IMR-90 (cell line): ENCODE measurements around the gene HLA-DOB. TPM values are rescaled to one million over a fixed set of nuclear protein-coding genes. Genes with fewer than 3 reads are reported as not detected.

Experiments used
- ATAC-seq: fragments of 200-7000 bp; cut with Tn5 transposase; 2 replicates; pipeline ENCODE4 v1.9.1; 2020; ENCODE audit warnings: low read depth, mild to moderate bottlenecking, moderate library complexity
- BruUV-seq: library from RNA; stranded (reverse); fragments of 400-500 nt; replicated peaks from 2 replicates; lab custom pipeline; 2021; lab: Mats Ljungman, UMichigan
- CTCF ChIA-PET: fragments of 300-600 bp; formaldehyde crosslinking; extraction: SDS; loops from one replicate; lab custom pipeline; 2021; ENCODE audit warnings: antibody characterized with exemption; lab: Yijun Ruan, JAX
- POLR2A ChIA-PET: fragments of 300-600 bp; sonication (Branson Sonifier 250); formaldehyde crosslinking; loops from one replicate; lab custom pipeline; 2022; ENCODE audit warnings: antibody characterized with exemption; ENCODE audit not compliant: unreplicated experiment; lab: Charles Lee
- DNase-seq: peaks from one replicate; pipeline ENCODE4 v3.0.0; 2013
- H2AFZ ChIP-seq: replicated peaks from 2 replicates; pipeline ENCODE3; 2013; ENCODE audit warnings: low read length, mild to moderate bottlenecking; ENCODE audit not compliant: poor library complexity
- H2AK5ac ChIP-seq: 2 replicates; pipeline ENCODE4 v1.6.1; 2013; ENCODE audit warnings: low read depth, low read length, inconsistent platforms
- H2AK9ac ChIP-seq: replicated peaks from 2 replicates; pipeline ENCODE3; 2013; ENCODE audit warnings: mild to moderate bottlenecking, low read depth, low read length, moderate library complexity; ENCODE audit not compliant: poor library complexity
- H2BK120ac ChIP-seq: 2 replicates; pipeline ENCODE4 v1.6.1; 2013; ENCODE audit warnings: low read depth, low read length, inconsistent platforms
- H2BK15ac ChIP-seq: 3 replicates; pipeline ENCODE4 v1.6.1; 2013; ENCODE audit warnings: low read depth, low read length, inconsistent platforms
- H2BK20ac ChIP-seq: 2 replicates; pipeline ENCODE4 v1.6.1; 2013; ENCODE audit warnings: low read depth, mild to moderate bottlenecking, inconsistent platforms, low read length, moderate library complexity
- H2BK5ac ChIP-seq: 2 replicates; pipeline ENCODE4 v1.6.1; 2013; ENCODE audit warnings: mild to moderate bottlenecking, low read depth, low read length, inconsistent platforms; ENCODE audit not compliant: poor library complexity, severe bottlenecking
- H3K14ac ChIP-seq: replicated peaks from 2 replicates; pipeline ENCODE4 v1.6.1; 2013; ENCODE audit warnings: low read depth, low read length, inconsistent platforms
- H3K18ac ChIP-seq: 2 replicates; pipeline ENCODE4 v1.6.1; 2013; ENCODE audit warnings: low read depth, low read length, control low read depth
- H3K23ac ChIP-seq: 2 replicates; pipeline ENCODE4 v1.6.1; 2013; ENCODE audit warnings: low read depth, low read length, inconsistent platforms
- H3K27ac ChIP-seq: 2 replicates; pipeline ENCODE4 v1.5.1; 2013; ENCODE audit warnings: mild to moderate bottlenecking, control low read depth, low read length; ENCODE audit not compliant: insufficient read depth
- H3K27me3 ChIP-seq: 2 replicates; pipeline ENCODE4 v1.6.1; 2013; ENCODE audit warnings: low read length; ENCODE audit not compliant: control insufficient read depth, insufficient read depth
- H3K36me3 ChIP-seq: 2 replicates; pipeline ENCODE4 v1.6.1; 2013; ENCODE audit warnings: low read length, mixed read lengths; ENCODE audit not compliant: control insufficient read depth, insufficient read depth
- H3K4ac ChIP-seq: 2 replicates; pipeline ENCODE4 v1.6.1; 2013; ENCODE audit warnings: low read depth, low read length, inconsistent platforms
- H3K4me1 ChIP-seq: 2 replicates; pipeline ENCODE4 v1.6.1; 2013; ENCODE audit warnings: low read length, mixed read lengths; ENCODE audit not compliant: control insufficient read depth, insufficient read depth
- H3K4me2 ChIP-seq: 2 replicates; pipeline ENCODE4 v1.6.1; 2013; ENCODE audit warnings: low read depth, mild to moderate bottlenecking, control low read depth, low read length, moderate library complexity
- H3K4me3 ChIP-seq: 2 replicates; pipeline ENCODE4 v1.5.1; 2013; ENCODE audit warnings: low read depth, mild to moderate bottlenecking, control low read depth, low read length, moderate library complexity; ENCODE audit not compliant: insufficient read depth
- H3K56ac ChIP-seq: 2 replicates; pipeline ENCODE4 v1.6.1; 2013; ENCODE audit warnings: low read length, inconsistent platforms; ENCODE audit not compliant: insufficient read depth; ENCODE audit errors: extremely low read depth
- H3K79me1 ChIP-seq, 2 experiments: 2 replicates each; pipeline ENCODE4 v1.6.1; 2013; ENCODE audit warnings: low read length in 2 of 2, inconsistent platforms in 1 of 2, low read depth in 1 of 2
- H3K9ac ChIP-seq: 2 replicates; pipeline ENCODE4 v1.6.1; 2013; ENCODE audit warnings: low read depth, low read length, control low read depth
- H3K9me1 ChIP-seq: 2 replicates; pipeline ENCODE4 v1.6.1; 2013; ENCODE audit warnings: low read length, inconsistent platforms; ENCODE audit not compliant: insufficient read depth
- H3K9me3 ChIP-seq: 2 replicates; pipeline ENCODE4 v1.6.1; 2013; ENCODE audit warnings: low read length; ENCODE audit not compliant: control insufficient read depth, insufficient read depth
- H4K20me1 ChIP-seq: 2 replicates; pipeline ENCODE4 v1.6.1; 2013; ENCODE audit warnings: low read length, inconsistent platforms; ENCODE audit not compliant: insufficient read depth
- H4K5ac ChIP-seq: 2 replicates; pipeline ENCODE4 v1.6.1; 2013; ENCODE audit warnings: mild to moderate bottlenecking, low read depth, low read length, control low read depth
- H4K8ac ChIP-seq, 2 experiments: 2 replicates each; pipeline ENCODE4 v1.6.1; 2013; ENCODE audit warnings: low read depth in 2 of 2, low read length in 2 of 2, control low read depth in 1 of 2, inconsistent platforms in 1 of 2
- H4K91ac ChIP-seq: 2 replicates; pipeline ENCODE4 v1.6.1; 2013; ENCODE audit warnings: low read depth, low read length, inconsistent platforms; ENCODE audit not compliant: insufficient read depth
- CHD1 ChIP-seq: IDR thresholded peaks from 2 replicates; pipeline ENCODE4 v1.6.1; 2012; ENCODE audit warnings: low read depth, low read length, improper control_type of control experiment
- NFE2L2 ChIP-seq: fragments of 150-350 bp; IDR thresholded peaks from 2 replicates; pipeline ENCODE4 v1.6.1; 2016; ENCODE audit warnings: low read depth, mild to moderate bottlenecking, low read length
- WGBS, 2 experiments: methylation state at CpG; one replicate each; pipeline versions ENCODE4 v1.1.5 to v1.1.7; 2013; ENCODE audit warnings: missing lambda C conversion rate in 2 of 2; ENCODE audit not compliant: insufficient read length in 1 of 2; ENCODE audit errors: extremely low coverage in 2 of 2; 5-methylcytosine and 5-hydroxymethylcytosine counted together
- dilution Hi-C: fragments of 300-500 bp; cut with HindIII; formaldehyde crosslinking; loops from one replicate; pipeline ENCODE4 v1.14.3; 2018; ENCODE audit warnings: low sequenced_read_pairs; ENCODE audit not compliant: unreplicated experiment
- in situ Hi-C: fragments of 300-500 bp; cut with MboI; formaldehyde crosslinking; loops from 3 replicates; pipeline ENCODE4 v1.14.3; 2019; ENCODE audit warnings: low sequenced_read_pairs, inconsistent platforms, mixed read lengths
- intact Hi-C: fragments of 100-400 bp; cut with micrococcal nuclease; formaldehyde crosslinking; loops from 2 replicates; pipeline ENCODE4 v1.10.0; 2022
- polyA plus RNA-seq, 3 experiments: library from polyadenylated mRNA; depleted of rRNA; stranded (reverse); fragments of >200 nt; gene quantifications; 2 replicates each; pipeline ENCODE4 v1.2.3, GENCODE V29; 2012; ENCODE audit warnings: low replicate concordance in 1 of 3
- total RNA-seq: library from RNA; depleted of rRNA; stranded (reverse); fragments of >200 nt; gene quantifications from 2 replicates; pipeline ENCODE4 v1.2.3, GENCODE V29; 2012

The HLA-DOB gene
- total and polyA plus RNA-seq, 2 of the 4 experiments (the other 2 are of a cell fraction): 0.36 to 2.3 TPM

DNA sequence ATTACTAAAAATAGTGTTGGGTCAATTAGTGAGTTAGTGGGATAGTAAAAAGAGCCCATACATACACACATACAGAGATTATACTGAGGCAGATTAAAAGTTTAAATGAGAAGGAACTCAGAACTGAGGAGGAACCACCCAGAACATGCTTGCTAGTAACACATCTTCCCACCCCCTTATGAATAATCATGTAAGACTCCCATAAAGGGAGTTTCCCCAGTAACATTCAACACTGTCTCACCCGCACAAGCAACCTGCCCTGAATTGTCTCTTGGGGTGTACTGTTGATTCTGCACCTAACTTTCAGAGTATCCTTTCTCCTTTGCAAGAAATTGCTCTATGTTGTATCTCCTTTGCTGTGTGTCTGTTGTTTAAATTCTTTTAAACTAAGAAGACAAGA lies 42.4 kb downstream of the HLA-DOB start:
- Histone ChIP-seq H3K9me1 (no peaks in the 10 kb centered on the region), H4K5ac (no peak overlapping the region), H3K9ac (no peak overlapping the region), H2BK20ac (no peak overlapping the region), H3K23ac (no peak overlapping the region), H4K91ac (no peak overlapping the region), H3K79me1 (no peaks in the 10 kb centered on the region), H2AK9ac (no peak overlapping the region), H3K27me3 (peaks cover 5% of the 10 kb centered on the region), H2AK5ac (no peak overlapping the region), H3K4me2 (no peak overlapping the region), H3K27ac (no peak overlapping the region), H3K18ac (no peak overlapping the region), H3K4me1 (no peaks in the 10 kb centered on the region), H3K4me3 (no peak overlapping the region), H3K14ac (no peak overlapping the region), H2BK15ac (no peak overlapping the region), H2BK5ac (no peak overlapping the region), H2AFZ (no peak overlapping the region), H4K8ac (no peak overlapping the region), H3K4ac (no peak overlapping the region), H3K56ac (no peak overlapping the region), H4K20me1 (no peaks in the 10 kb centered on the region), H3K9me3 (no peaks in the 10 kb centered on the region), H2BK120ac (no peak overlapping the region), H3K36me3 (no peaks in the 10 kb centered on the region)
- intact Hi-C loops (no loop called here), in situ Hi-C loops (no loop called here), dilution Hi-C loops (no loop called here)
- no peak for ATAC-seq
- ChIA-PET CTCF (no interaction called here), POLR2A (no interaction called here)
- no TSS peak for BruUV-seq
- no peak for TF ChIP-seq NFE2L2
- TF ChIP-seq CHD1: no peak
- no CpG with 5 or more reads among the region's 1 CpG for WGBS, 2 experiments
- no peak for DNase-seq
